IMR-90 (cell line): Measurements from ENCODE around the gene TIFAB.

Experiments
- BHLHE40 ChIP-seq: fragments of 150-350 bp; IDR thresholded peaks from 2 replicates; pipeline ENCODE4 v1.6.1; 2016; ENCODE audit warnings: mild to moderate bottlenecking, low read depth, low read length
- CEBPB ChIP-seq: IDR thresholded peaks from 2 replicates; pipeline ENCODE4 v1.6.1; 2012; ENCODE audit warnings: low read depth, low read length, improper control_type of control experiment
- CTCF ChIP-seq: conservative IDR thresholded peaks from 2 replicates; pipeline ENCODE4 v1.5.1; 2012; ENCODE audit warnings: mild to moderate bottlenecking, low read depth, low read length, improper control_type of control experiment
- FOS ChIP-seq: fragments of 150-350 bp; IDR thresholded peaks from 2 replicates; pipeline ENCODE4 v1.6.1; 2016; ENCODE audit warnings: low read depth, low read length
- MAFK ChIP-seq: IDR thresholded peaks from 2 replicates; pipeline ENCODE4 v1.6.1; 2012; ENCODE audit warnings: low read depth, low read length, improper control_type of control experiment
- MAZ ChIP-seq: IDR thresholded peaks from 2 replicates; pipeline ENCODE4 v1.6.1; 2012; ENCODE audit warnings: low read depth, mild to moderate bottlenecking, low read length, improper control_type of control experiment, moderate library complexity, borderline replicate concordance
- MXI1 ChIP-seq: IDR thresholded peaks from 2 replicates; pipeline ENCODE4 v1.6.1; 2012; ENCODE audit warnings: low read depth, mild to moderate bottlenecking, low read length, moderate library complexity, borderline replicate concordance
- POLR2A ChIP-seq: IDR thresholded peaks from 2 replicates; pipeline ENCODE4 v1.6.1; 2012; ENCODE audit warnings: mild to moderate bottlenecking, low read depth, low read length
- RAD21 ChIP-seq: IDR thresholded peaks from 2 replicates; pipeline ENCODE4 v1.6.1; 2012; ENCODE audit warnings: low read length, improper control_type of control experiment
- RCOR1 ChIP-seq: IDR thresholded peaks from 2 replicates; pipeline ENCODE4 v1.6.1; 2012; ENCODE audit warnings: mild to moderate bottlenecking, low read length, improper control_type of control experiment; ENCODE audit not compliant: insufficient replicate concordance
- RFX5 ChIP-seq: IDR thresholded peaks from 2 replicates; pipeline ENCODE4 v1.8.0; 2012; ENCODE audit warnings: low read depth, mild to moderate bottlenecking, low read length, moderate library complexity
- SMC3 ChIP-seq: fragments of 150-350 bp; IDR thresholded peaks from 2 replicates; pipeline ENCODE4 v1.6.1; 2016; ENCODE audit warnings: low read depth, mild to moderate bottlenecking, antibody characterized with exemption, low read length, moderate library complexity
- TF ChIP-seq, protein P1 (sequence below): fragments of 150-350 bp; IDR thresholded peaks from 2 replicates; pipeline ENCODE4 v1.6.1; 2017; ENCODE audit warnings: mild to moderate bottlenecking, antibody characterized with exemption, low read length, low read depth
- TF ChIP-seq, protein P2 (sequence below): fragments of 150-350 bp; IDR thresholded peaks from 2 replicates; pipeline ENCODE4 v1.6.1; 2016; ENCODE audit warnings: low read depth, mild to moderate bottlenecking, low read length, moderate library complexity, borderline replicate concordance

- TF ChIP-seq POLR2A, result no peak
- TF ChIP-seq RAD21, result no peak
- TF ChIP-seq CTCF, result no peak
- no peak for TF ChIP-seq CEBPB
- no peak for TF ChIP-seq FOS
- no peak for TF ChIP-seq MXI1
- TF ChIP-seq, protein P1, sequence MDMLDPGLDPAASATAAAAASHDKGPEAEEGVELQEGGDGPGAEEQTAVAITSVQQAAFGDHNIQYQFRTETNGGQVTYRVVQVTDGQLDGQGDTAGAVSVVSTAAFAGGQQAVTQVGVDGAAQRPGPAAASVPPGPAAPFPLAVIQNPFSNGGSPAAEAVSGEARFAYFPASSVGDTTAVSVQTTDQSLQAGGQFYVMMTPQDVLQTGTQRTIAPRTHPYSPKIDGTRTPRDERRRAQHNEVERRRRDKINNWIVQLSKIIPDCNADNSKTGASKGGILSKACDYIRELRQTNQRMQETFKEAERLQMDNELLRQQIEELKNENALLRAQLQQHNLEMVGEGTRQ, result no peak
- no peak for TF ChIP-seq MAFK
- TF ChIP-seq SMC3, result no peak
- no peak for TF ChIP-seq BHLHE40
- no peak for TF ChIP-seq RCOR1
- TF ChIP-seq, protein P2, sequence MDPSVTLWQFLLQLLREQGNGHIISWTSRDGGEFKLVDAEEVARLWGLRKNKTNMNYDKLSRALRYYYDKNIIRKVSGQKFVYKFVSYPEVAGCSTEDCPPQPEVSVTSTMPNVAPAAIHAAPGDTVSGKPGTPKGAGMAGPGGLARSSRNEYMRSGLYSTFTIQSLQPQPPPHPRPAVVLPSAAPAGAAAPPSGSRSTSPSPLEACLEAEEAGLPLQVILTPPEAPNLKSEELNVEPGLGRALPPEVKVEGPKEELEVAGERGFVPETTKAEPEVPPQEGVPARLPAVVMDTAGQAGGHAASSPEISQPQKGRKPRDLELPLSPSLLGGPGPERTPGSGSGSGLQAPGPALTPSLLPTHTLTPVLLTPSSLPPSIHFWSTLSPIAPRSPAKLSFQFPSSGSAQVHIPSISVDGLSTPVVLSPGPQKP, result no peak
- no peak for TF ChIP-seq MAZ
- no peak for TF ChIP-seq RFX5
Observed at GRCh38 chr5:135468541-135468940, 16.4 kb upstream of the TIFAB start.
